ENCODE results near the gene SPTBN5.

SPTBN5 gene

GRCh38 chr15:41841131-41841530 lies 52.7 kb downstream of the SPTBN5 start:
- no peak for DNase-seq

DNA sequence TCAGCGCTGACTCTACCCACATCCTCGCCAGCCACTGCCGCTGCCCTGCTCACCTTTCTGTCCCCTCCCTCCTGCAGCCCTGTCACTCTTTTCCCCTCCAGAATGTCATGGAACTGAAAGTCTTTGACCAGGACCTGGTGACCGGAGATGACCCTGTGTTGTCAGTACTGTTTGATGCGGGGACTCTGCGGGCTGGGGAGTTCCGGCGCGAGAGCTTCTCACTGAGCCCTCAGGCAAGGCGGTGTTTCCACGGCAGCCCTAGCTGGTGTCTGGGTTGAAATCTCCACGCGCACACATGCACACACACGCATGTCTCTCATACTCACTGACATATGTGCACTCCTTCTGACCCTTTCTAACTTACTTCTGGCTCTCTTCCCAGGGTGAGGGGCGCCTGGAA lies 53.2 kb downstream of the SPTBN5 start:
- DNase-seq = no peak

DNA sequence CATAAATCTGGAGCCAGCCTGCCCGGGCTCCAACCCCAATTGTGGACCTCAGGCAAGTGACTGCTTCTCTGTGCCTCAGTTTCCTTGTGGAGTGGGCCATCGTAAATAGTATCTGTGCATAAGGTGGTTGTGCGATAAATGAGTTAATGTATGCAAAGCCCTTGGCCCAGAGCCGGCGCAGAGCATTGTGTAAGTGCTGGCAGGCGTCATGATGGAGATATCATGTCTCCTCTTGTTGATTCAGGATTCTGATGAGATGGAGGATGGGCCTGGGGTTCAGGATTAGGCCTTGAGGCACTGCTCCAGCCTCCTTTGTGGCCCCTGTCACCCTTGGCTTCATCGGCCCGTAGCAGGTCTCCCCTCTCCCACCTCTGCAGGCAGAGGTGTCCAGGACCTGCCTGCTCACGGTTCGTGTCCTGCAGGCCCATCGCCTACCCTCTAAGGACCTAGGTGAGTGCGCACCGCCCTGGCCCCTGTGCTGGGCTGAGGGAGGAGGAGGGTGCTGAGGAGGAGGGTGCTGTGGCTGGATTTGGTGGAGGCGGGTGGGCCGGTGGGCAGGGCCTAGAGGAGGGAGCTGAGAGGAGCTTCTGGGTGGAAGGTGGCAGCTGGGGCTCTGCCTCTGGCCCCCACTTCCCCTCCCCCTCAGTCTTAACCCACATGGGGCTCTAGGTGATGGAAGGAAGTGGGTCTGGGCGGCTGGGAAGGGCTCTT lies 53.9 kb downstream of the SPTBN5 start:
- DNase-seq = no peak

DNA sequence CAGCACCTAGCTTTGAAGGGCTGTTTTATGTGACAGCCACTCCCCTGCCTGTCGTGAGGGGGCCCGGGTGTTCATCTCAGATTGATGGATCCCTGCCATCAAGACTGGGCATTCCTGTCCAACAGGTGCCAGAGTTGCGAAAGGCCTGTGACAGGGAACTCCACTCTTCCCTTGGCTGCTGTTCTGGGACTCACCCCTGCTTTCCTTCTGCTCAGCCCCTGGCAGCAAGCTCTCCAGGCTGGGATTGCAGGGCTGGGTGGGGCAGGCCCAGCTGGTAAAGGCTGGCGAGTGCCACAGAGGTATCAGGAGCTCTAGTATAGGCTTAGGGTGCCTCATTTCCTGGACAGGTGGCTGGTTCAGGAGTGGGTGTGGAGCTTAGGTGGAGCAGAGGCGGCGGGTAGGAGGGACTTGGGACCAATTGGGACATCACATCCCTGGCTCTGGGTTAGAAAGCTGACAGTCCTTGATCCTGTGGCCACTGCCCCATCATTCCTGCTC lies 55.4 kb downstream of the SPTBN5 start, which contains the start of gene PLA2G4B:
Gene PLA2G4B (plus strand): TSS at position 448 of the 498 bp plus-strand sequence. CDS start 67 bp downstream, outside the sequence.
- no peak for DNase-seq

- no peak for DNase-seq
Observed at GRCh38 chr15:41836713-41837454, 57.0 kb downstream of the SPTBN5 start.

DNA sequence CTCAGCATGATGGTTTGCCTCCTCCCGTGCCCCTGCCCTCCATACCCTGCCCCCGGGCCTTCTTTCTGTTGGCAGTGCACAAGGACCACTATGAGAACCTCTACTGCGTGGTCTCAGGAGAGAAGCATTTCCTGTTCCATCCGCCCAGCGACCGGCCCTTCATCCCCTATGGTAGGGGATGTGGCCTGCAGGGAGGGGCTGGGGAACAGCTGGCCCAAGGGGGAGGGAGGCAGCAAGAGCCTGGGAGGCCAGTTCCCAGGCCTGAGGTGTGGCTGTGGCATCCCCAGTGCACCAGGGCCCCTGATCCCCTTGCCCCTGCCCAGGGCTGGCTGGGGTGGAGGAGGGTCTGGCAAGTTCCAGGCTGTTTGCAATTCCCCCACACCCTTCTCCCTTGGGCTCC lies 57.8 kb downstream of the SPTBN5 start:
- no peak for DNase-seq

- DNase-seq = no peak
Observed at GRCh38 chr15:41834096-41834495, 59.8 kb downstream of the SPTBN5 start.

- DNase-seq = no peak
Observed at GRCh38 chr15:41832875-41833274, 61.0 kb downstream of the SPTBN5 start.

- no peak for DNase-seq
Observed at GRCh38 chr15:41832208-41832607, 61.6 kb downstream of the SPTBN5 start.

DNA sequence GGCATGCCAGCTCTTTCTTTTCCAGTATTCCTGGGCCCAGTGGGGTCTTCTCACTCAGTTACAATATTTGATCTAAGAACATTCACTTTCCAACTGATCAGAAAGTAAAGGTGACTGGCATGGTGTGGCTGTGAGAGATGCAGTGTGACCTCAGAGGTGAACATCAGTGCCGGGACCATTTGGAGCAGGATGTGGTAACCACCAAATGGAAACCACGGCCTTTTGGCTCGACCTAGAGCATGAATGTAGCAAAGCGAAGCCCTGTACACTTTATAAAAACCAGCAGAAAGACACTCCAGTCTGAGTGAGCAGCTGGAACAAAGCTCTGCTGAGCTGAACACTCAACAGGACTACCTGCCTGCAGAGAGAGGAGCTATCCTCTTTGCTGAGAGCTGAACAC lies 62.6 kb downstream of the SPTBN5 start:
- DNase-seq = peak; percentile 50

GRCh38 chr15:41829959-41830646 lies 63.8 kb downstream of the SPTBN5 start:
- no peak for DNase-seq

- no peak for DNase-seq
Observed at GRCh38 chr15:41828807-41829141, 65.1 kb downstream of the SPTBN5 start.

GRCh38 chr15:41827880-41828806 lies 65.7 kb downstream of the SPTBN5 start, which contains the start of gene JMJD7:
TSS of gene JMJD7 (plus strand) at chr15:41828092. CDS start at chr15:41828125, 33 bp downstream.
- DNase-seq = peak; percentile 91

DNA sequence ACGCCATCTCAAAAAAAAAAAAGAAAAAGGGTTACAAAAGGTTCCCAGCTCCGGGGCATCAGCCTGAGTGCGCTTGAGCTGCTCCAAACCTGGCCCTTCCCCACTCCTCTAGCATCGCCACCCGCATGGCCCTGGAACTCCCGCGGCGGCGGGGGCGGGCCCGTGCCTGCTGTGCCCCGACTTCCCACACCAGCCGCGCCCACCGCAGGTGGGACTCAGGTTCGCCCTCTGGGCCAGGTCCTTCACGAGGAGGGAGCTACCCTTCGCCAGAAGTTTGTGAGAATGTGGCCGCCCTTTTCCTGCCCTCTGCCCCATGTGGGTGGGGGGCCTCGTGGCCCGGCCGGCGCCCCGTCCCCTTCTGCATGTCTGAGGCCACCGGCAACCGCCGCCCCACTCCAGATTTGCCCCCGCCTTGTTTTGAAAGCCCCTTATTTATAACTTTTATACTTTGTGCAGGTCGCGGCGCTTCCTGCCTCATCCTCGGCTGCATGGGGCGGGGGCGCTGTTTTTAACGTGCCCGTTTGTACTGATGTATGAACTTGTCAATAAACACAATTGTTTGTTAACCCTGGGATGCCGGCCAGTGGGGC lies 66.5 kb downstream of the SPTBN5 start:
- DNase-seq = peak; percentile 12

GRCh38 chr15:41825572-41826535 lies 68.0 kb downstream of the SPTBN5 start:
- no peak for DNase-seq

GRCh38 chr15:41825145-41825544 lies 68.7 kb downstream of the SPTBN5 start:
- DNase-seq = no peak

DNA sequence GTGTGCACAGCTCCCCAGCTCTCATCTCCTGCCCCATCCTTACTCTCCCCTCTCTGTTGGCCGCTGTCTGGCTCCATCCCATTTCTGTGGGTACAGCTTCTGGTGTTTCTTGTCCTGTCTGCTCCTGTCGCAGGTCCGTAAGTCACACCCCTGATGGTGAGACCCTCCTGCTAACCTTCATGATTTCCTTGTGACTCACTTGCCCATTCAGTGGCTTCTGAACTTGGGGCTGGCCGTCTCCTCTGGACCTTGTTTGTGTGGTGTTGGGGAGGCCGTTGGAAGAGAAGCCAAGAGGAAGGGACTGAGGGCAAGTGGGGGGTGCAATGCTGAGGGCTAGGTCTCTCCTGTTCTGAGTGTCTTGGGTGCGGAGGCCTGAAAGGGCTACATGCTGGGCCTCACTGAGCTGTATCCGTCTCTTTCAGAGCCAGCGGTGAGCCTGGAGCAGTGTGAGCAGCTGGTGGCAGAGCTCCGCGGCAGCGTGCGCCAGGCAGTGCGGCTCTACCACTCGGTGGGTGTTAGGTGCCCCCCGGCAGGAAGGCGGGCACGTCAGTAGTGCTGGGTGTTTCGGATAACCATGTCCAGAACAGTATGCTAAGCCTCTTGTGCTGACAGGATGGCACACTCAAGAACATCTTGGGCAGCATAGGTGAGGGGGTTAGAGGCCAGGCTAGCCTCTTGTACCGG lies 69.6 kb downstream of the SPTBN5 start:
- no peak for DNase-seq

DNA sequence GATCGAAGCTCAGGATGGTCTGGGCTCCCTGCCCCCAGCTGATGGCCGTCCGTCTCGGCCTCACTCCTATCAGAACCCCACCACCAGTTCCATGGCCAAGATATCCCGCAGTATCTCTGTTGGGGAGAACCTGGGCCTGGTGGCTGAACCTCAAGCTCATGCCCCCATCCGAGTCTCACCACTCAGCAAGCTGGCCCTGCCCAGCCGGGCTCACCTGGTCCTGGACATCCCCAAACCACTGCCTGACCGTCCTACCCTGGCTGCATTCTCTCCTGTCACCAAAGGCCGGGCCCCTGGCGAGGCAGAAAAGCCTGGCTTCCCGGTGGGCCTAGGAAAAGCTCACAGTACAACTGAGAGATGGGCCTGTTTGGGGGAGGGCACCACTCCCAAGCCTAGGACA lies 70.4 kb downstream of the SPTBN5 start:
- no peak for DNase-seq

DNA sequence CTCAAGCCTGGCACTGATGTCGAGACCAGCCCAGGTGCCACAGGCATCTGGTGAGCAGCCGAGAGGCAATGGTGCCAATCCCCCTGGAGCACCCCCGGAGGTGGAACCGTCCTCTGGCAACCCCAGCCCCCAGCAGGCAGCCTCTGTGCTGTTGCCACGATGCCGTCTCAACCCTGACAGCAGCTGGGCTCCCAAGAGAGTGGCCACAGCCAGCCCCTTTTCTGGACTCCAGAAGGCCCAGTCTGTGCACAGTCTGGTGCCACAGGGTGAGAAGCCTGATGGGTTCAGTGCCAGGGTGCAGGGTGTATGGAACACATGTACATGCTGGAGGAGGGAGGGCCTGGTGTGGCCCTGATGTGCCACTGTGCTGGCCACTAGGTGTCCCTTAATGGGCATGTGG lies 70.9 kb downstream of the SPTBN5 start:
- DNase-seq = no peak

DNA sequence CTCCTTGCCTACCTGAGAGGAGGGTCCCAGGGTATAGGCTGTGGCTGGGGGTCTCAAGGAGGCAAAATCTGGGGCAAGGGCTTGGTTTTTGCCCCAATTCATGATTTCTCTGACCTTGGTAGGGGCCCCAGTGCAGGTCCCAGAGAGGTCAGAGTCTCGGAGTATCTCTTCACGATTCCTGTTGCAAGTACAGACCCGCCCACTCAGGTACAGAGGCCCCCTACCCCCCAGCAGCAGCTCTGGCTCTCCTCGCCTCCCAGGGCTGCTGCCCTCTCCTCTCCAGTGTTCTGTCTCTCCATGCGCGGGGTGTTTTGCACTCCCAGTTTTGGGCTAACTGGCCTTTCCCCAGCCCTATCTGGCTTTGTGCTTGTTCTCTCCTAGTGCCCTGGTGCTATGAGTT lies 71.4 kb downstream of the SPTBN5 start:
- DNase-seq = no peak

Data from activated effector memory CD4-positive, alpha-beta T cell treated with Interleukin-2 at 50 U/mL for 16 hours (primary cell).